ENCODE results near the gene SAPCD2. TPM values are rescaled to one million over a fixed set of nuclear protein-coding genes. Genes with fewer than 3 reads are reported as not detected.
"Not testable (repeated sequence)": the region's sequence is repeated elsewhere in the genome, so short reads cannot be mapped to it uniquely, and the experiment has no call there.

SAPCD2 gene
- total RNA-seq (2014; rRNA removed; shearing (Covaris generic)), result 11.8 and 28.5 TPM in 2 replicates

DNA sequence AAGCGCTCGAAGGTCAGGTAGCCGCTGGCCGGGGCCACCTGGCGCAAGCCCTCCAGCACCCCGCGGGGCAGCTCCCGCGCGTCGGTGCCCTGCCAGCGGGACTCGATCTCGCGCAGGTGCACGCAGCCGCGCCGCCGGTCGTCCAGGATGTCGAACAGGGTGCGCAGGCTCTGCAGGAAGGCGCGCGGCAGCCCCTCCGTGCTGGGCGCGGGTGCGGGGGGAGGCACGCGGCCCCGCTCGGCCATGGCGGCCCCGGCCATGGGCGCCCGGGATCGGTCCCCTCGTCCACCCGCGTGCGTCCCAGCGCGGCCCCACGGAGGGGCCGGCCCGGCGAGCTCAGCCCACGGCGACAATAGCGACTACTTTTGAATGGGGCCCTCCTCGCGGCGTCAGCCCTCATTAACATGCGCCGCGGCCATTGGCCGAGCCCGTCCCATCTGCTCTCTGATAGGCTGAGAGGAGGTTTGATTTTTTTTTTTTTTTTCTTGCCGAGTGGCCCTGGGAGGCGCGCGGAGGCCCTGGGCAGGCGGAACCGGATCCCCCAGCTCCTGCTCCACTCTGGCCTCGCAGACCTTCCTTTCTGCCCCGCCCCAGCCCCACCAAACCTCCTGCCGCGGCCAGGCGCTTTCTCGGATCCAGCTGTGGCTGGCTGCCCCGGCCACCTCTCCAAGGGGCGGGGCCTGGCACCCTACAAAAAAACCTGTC is at the start of gene SAPCD2:
TSS of gene SAPCD2 (minus strand) at position 357 of the 705 bp plus-strand sequence. CDS start at position 260, 97 bp downstream.
- DNase-seq (ENCODE audit: low read depth), result peak; percentile 91

DNA sequence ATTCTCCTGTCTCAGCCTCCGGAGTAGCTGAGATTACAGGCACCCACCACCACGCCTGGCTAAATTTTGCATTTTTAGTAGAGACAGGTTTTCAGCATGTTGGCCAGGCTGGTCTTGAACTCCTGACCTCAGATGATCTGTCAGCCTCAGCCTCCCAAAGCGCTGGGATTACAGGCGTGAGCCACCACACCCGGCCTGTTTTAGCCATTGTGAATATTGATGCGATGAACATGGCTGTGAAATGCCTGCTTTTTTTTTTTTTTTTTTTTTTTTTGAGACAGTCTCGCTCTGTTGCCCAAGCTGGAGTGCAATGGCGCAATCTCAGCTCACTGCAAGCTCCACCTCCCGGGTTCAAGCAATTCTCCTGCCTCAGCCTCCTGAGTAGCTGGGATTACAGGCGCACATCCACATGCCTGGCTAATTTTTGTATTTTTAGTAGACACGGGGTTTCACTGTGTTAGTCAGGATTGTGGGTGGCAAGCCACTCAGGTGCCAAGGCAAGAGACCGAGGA is 47.8 kb upstream of the SAPCD2 start:
- DNase-seq (ENCODE audit: low read depth), result not testable (repeated sequence)

- DNase-seq (ENCODE audit: low read depth), result no peak
Measured at GRCh38 chr9:137117269-137117731, 46.9 kb upstream of the SAPCD2 start.

- DNase-seq (ENCODE audit: low read depth), result no peak
Measured at GRCh38 chr9:137116728-137117127, 46.4 kb upstream of the SAPCD2 start.

DNA sequence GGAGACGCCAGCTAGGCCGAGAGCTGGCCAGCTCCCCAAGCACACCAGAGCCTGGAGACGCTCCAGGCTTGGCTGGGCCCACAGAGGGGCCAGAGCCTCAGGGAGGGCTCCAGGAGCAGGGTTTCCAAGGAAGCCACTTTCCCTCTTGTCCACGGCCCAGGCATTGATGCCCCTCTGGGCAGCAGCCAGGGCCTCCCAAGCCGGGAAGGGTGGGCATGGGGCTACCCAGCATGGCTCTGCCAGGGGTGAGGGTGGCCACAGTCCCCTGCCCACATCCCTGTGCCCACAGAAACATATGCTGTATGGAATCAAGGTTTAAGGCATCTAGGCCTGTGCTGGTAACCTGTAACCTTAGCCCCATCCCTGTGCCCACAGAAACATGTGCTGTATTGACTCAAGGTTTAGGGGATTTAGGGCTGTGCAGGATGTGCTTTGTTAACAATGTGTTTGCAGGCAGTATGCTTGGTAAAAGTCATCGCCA is 45.7 kb upstream of the SAPCD2 start:
- no peak for DNase-seq (ENCODE audit: low read depth)

DNA sequence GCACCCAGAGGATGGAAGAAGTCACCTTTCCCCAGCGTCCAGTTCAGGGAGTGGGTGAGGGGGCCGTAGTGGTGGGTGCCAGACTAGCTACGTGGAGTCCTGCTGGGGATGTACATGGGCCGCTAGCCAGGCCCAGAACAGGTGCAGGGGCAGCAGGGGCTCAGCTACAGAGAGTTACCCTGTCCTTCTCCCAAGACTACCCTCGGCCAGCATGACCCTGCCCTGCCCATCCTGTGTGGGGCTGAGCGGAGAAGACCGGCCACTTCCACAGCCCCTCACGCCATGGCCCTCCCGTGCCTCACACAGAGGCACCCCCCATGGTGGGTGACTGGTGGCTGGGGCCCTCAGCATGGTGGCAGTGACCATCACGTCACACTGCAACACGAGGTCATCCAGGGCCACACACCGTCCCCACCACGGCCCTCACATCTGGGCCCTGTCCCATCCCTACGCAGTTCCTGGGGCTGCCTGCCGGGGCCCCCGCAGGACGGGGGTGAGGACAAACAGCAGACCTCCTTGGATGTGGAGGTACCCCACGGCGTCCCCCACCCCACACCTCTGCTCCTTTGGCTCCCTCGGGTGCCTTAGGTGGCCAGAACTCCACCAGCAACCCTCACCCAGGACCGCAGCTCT is 45.2 kb upstream of the SAPCD2 start:
- no peak for DNase-seq (ENCODE audit: low read depth)

GRCh38 chr9:137114613-137115393 is 44.4 kb upstream of the SAPCD2 start, which contains the start of gene DPP7:
Gene DPP7 (minus strand): TSS chr9:137114733. CDS start chr9:137114713, 20 bp downstream.
- DNase-seq (ENCODE audit: low read depth), result peak; percentile 48

DNA sequence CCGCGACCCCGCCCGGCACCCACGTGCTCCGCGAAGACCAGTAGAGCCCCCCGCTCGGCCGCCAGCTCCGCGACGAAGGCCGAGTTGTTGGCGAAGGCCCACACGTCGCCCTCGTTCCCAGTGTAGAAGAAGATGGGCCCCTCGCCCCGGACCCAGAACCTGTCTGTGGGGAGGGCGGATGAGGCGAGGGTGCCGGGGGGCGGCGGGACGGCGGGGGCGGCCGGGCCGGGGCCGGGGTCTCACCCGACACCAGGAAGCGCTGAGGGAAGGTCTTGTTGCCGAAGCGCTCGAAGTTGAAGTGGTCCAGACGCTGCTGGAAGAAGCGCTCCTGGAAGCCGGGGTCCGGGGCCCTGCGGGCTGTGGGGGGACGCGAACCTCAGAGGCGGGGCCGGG is 43.9 kb upstream of the SAPCD2 start:
- no peak for DNase-seq (ENCODE audit: low read depth)

DNA sequence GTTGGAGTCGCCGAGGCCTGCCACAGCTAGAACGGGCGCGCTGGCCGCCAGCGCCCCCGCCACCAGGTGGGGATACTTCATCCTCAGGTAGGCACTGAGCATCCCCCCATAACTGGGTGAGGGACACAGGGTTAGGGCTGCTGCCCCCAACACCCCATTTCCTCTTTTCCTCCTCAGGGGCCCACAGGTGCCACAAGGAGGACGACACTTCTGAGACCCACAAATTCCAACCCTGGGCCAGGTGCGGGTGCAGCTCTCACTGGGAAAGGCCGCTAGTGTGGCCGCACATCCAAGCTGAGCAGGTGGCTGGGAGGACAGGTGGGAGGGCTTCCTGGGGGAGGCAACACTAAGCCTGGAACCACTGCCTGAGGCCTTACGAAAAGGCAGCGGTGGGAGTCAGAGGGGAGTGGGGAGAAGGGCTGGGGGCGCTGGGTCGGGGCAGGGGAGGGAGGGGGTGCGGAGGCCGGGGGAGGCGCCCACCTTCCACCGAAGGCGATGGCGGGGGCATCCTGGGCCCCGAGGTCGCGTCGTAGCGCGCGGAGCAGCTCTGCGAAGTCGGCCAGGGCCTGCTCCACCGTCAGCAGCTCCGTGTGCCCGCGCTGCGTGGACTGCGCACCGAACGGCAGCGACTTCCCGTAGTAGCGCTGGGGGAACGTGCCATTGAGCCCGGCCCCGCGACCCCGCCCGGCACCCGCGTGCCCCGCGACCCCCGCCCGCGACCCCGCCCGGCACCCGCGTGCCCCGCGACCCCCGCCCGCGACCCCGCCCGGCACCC is 43.2 kb upstream of the SAPCD2 start:
- DNase-seq (ENCODE audit: low read depth), result no peak

DNA sequence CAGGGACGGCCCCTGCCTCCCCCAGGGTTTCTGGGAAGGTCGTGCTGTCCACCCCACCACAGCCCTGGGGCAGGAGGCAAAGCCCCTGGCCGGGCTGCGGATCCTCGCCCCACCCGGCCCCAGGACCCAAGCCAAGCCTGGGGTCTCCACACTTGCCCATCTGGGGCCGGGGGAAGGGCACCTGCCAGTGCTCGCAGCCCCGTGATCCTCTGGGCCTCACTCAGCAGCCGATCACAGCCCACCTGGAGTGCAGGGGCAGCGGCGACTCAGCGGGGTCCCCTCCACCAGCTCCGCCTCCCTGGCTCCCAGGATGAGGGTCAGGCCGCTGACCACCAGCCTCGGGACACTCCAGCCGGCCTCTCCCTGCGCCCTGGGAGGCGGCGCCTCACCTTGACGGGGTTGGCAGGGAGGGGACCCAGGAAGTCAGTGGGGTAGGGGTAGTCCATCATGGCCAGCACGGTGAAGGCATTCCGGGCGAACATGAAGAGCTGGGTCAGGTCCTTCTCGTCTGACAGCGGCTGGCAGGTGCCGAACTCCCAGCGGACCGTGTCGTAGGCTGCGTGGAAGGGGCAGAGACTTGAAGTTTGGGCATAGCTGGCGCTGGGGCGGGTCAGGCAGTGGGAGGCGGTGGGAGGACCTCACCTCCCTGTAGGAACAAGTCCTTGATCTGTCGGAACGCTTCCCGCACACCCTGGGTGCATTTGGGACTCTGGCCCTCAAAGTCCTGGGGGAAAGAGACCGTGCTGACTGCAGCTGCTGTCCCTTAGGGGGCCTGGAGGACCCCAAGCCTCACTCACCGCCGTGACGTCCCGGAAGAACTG is 42.4 kb upstream of the SAPCD2 start:
- no peak for DNase-seq (ENCODE audit: low read depth)

GRCh38 chr9:137111788-137112563 is 41.6 kb upstream of the SAPCD2 start:
- DNase-seq (ENCODE audit: low read depth), result no peak

GRCh38 chr9:137110911-137111787 is 40.8 kb upstream of the SAPCD2 start:
- no peak for DNase-seq (ENCODE audit: low read depth)

DNA sequence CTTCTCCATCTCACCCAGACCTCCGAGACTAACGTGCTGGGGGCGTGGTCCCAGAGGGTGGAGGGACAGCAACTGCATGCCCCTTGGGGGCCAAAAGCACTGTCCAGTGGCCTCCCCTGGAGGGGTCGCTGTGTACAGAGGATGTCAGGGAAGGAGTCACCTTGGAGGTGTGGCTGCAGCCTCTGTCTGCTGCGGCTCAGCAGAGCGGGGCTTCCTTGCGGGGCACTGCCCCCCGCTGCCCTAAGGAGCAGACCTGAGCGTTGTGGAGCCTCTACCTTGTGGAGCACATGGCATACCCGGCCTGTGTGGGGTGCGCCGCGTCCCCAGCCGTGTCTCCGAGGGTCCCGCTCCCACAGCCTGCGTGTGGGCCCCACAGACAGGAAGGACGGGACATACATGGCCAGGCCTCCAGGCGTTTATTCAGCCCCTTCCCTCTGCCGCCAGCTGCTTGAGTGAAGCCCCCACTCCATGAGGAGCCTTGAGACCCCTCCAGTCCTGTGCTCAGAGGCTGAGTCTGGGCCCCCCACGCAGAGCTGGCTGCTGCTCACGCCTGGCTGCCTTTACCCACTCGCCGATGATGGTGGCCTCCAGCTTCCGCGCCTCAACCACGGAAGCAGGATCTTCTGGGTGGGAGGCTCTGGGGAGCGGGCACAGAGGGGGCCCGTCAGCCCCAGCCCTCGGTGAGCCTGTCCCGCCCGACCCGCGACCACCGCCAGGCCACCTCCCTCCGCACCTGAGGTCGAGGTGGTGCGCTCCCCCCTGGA is 40.0 kb upstream of the SAPCD2 start:
- no peak for DNase-seq (ENCODE audit: low read depth)

DNA sequence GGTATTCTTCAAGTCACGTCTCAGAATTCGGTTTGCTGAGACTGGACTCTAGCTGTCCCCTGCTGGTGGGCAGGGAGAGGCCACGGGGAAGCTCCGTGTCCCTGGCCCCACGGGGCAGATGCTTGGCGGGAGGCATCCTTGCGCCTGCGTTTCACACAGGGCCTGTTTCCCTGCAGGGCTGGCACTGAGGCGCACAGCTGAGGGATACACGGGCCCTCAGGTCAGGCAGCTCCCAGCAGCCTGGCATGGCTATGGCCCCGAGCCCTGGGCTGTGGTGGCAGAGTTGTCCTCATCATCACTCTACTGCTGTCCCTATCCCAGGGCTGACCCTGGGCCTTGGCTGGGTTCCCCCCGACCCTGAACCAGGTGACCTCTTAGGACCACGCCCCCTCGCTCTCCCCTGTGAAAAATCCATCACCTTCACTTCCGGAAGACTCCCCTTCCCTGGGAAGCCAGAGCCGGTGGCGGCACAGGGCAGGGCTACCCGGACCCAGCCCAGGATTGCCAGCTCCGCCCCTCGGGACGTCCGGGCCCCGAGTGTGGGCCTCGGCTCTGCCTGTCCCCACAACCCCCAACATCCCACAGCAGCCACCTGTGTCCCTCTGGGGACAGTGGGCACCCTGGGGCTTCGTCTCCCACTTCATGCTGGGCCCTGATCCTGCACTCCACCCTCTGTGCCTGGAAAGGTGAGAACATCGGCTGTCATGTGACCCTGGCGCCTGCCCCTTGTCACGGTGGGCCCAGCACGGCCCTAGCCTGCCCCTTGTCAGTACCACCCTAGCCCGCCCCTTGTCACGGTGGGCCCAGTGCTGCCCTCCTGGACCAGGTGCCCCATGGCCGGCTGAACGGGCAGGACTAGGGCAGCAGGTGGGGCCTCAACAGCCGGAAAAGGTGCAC is 39.1 kb upstream of the SAPCD2 start:
- no peak for DNase-seq (ENCODE audit: low read depth)

- DNase-seq (ENCODE audit: low read depth), result no peak
Measured at GRCh38 chr9:137108608-137109249, 38.4 kb upstream of the SAPCD2 start.

- no peak for DNase-seq (ENCODE audit: low read depth)
Measured at GRCh38 chr9:137107982-137108381, 37.6 kb upstream of the SAPCD2 start.
